ENCODE data around the gene PARG. TPM values are rescaled to one million over a fixed set of nuclear protein-coding genes. Genes with fewer than 3 reads are reported as not detected.
"Not testable (repeated sequence)": the region's sequence is repeated elsewhere in the genome, so short reads cannot be mapped to it uniquely, and the experiment has no call there.

The PARG gene
- total RNA-seq (2014; rRNA removed), result 22.8 and 23.1 TPM in 2 replicates
- 7.4 TPM for polyA plus RNA-seq (2012)

DNA sequence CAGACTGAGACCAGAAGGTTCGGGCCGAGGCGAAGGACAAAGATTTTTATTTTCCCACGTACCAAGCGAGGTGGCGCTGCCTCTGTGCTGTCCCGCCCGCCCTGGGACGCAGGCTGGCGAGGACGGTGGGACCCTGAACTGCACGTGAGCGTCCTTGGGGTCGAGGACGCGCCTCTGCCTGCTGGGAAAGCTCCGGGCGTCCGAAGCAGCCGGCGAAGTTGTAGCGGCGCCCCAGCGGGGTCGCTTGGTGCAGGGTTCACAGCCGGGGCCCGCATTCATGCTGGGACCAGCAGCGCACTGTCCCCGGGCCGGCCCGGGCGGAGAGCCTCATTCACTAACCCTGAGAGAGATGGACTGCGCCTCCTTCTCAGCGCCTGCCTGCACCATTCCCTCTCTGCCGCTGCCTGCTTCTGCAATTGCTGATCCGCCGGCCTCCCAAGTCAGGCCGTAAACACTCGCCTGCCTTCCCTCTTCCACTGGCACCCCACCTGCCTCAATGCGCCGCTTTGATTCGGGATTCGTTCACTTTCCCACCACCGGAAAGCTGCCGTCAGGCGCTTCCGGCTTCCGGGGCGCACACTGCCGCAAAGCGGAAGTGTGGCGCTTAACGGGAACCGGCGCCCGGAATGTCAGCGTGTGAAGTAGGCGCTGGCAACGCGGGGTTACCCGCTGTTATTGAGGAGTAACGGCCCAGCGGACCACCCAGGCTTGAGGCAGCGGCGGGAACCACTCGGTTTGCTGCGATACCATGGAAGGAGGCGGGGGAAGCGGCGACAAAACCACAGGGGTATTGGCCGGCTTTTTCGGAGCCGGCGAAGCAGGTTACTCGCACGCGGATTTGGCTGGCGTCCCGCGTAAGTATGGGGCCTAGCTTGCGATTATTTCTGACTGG lies at the start of gene PARG, which contains the start of gene TIMM23B:
PARG (minus strand) TSS at position 581 of the 892 bp plus-strand sequence; CDS start at position 279, 302 bp downstream.
TIMM23B (plus strand) TSS at position 607 of the 892 bp plus-strand sequence; CDS start at position 749, 142 bp downstream.
- DNase-seq (ENCODE audit: low read depth), result peak; percentile 74

DNA sequence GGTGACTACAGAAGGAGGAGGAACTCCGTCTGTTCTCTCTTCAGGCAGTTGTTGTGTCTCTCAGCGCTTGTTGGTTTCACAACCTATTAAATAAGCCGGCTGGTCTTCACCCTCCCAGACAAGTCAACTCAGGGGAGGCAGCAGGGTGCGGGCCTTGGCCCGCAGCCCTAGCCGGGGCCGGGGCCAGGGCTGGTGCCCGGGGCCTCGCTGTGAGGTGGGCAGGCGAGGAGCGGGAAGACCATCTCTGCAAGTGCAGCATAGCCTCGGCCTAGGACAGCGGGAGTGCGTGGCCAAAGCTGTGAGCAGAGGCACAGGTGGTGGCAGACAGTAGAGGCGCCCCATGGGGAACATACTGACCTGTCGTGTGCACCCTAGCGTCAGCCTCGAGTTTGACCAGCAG lies 46.5 kb upstream of the PARG start, which contains the start of gene AGAP6:
AGAP6 (plus strand) TSS at position 31 of the 400 bp plus-strand sequence; CDS start at position 341, 310 bp downstream.
- not testable (repeated sequence) for DNase-seq (ENCODE audit: low read depth)

DNA sequence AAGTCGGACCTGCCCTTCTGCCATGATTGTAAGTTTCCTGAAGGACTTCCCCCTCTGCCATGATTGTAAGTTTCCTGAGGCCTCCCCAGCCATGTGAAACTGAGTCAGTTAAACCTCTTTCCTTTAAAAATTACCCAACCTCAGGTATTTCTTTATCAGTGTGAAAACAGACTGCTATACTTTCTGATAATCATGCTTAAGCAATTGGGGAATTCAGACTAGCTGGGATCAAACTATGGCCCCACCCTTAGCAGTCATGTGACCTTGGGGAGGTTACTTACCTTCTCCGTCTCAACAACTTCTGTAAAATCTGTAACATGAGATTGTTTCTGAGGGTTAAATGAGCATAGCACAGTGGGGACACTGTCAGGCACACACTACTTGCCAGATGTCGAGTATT lies 45.4 kb upstream of the PARG start:
- DNase-seq (ENCODE audit: low read depth), result not testable (repeated sequence)

DNA sequence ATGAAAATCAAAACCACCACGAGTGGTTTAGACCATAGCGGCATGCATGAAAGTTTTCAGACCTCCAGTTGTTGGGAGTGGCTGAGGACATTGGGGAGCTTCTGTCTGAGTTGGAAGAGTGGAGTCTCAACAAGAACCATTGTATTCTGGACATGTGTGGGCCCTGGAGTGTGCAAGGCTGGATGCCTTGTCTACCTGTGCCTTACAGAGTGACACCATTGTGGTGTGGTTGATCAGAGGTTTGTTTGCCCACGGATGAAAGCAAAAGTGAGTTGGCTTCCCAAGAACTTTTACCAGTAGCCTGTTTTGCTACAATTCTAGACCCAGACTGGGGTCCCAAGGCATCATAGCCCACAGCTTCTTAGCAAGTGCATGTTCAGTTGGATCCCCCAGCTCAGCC lies 35.9 kb upstream of the PARG start:
- DNase-seq (ENCODE audit: low read depth), result not testable (repeated sequence)

DNA sequence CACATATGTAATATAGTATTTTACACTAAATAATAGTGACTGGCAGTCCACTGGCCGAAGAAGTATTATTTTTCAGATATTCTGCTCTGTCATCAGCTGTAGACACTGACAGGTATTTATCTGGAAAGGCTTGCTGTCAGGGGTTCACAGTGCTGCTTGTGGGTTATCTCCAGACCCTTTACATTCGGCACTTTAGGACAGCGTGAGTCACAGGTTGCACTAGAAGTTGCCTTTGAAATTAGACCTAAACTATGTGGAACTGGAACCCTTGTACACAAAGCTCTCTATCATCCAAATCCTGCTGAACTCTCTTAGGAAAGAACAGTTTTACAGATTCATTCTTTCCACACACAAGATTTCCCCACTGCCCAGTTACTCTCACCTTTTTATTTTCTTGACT lies 30.3 kb upstream of the PARG start:
- not testable (repeated sequence) for DNase-seq (ENCODE audit: low read depth)

DNA sequence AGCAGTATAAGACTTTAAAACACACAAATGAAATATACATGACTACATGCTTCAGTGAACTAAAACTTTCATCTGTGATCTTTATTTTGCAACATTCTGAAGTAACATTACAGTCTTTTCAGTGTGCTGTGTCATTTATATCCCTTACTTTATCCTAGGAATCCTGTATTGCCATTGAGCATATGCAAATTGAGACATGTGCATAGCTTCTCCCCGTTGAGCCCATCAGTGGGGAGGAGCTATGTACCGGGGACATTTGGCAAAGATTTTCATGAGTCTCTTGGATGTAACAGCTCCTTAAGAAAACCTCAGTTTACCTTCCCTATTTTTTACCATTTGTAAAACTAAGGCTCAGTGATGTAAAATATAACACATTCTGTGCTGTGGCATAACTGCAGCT lies 29.6 kb upstream of the PARG start:
- DNase-seq (ENCODE audit: low read depth), result not testable (repeated sequence)

DNA sequence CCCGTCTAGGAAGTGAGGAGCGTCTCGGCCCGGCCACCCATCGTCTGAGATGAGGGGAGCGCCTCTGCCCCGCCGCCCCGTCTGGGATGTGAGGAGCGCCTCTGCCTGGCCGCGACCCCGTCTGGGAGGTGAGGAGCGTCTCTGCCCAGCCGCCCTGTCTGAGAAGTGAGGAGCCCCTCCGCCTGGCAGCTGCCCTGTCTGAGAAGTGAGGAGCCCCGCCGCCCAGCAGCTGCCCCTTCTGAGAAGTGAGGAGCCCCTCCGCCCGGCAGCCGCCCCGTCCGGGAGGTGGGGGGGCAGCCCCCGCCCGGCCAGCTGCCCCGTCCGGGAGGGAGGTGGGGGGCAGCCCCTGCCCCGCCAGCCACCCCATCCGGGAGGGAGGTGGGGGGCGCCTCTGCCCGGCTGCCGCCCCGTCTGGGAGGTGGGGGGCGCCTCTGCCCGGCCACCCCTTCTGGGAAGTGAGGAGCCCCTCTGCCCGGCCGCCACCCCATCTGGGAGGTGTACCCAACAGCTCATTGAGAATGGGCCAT lies 28.6 kb upstream of the PARG start:
- not testable (repeated sequence) for DNase-seq (ENCODE audit: low read depth)

DNA sequence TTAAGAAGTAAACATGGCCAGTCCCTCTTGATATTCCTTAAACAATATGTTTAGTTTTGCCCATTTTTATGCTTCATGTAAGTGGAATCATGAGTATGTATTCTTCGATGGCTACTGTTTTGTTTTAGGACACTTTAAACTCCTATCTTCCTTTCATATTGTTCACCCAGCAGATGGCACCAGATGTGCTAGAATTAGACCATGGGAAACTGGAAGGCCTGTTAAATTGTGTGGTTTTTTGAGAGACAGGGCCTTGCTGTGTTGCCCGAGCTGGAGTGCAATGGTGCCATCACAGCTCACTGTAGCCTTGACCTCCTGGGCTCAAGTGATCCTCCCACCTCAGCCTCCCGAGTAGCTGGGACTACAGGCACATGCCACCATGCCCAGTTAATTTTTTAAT lies 11.3 kb upstream of the PARG start:
- peak; percentile 8 for DNase-seq (ENCODE audit: low read depth)

DNA sequence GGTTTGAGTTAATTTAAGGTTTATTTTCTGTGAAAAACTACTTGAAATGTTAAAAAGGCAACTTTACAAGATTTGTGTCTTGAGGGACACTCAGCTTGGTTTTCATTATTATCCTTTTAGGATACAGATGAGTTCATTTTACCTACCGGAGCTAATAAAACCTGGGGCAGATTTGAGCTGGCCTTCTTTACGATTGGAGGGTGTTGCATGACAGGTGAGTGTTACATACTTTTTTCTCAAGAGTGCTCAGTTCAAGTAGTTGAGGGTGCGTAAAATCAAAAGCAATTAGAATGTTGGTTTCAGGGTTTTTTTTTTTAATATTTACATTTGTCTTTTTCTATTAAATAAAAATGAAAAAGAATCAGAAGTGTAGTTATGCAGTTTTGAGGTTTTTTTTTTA lies 10.2 kb upstream of the PARG start:
- DNase-seq (ENCODE audit: low read depth), result not testable (repeated sequence)

DNA sequence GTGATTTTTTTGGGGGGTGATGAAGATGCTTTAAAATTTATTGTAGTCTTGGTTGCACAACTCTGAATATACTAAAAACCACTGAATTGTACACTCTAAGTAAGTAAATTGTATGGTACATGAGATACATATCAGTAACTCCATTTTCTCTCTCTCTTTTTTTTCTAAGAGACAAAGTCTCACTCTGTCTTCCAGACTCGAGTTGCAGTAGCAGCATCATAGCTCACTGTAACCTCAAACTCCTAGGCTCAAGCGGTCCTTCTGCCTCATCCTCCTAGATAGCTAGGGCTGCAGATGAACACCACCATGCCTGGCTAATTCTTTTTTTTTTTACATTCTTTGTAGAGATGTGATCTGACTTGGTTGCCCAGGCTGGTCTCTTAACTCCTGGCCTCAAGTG lies 6.9 kb upstream of the PARG start:
- not testable (repeated sequence) for DNase-seq (ENCODE audit: low read depth)

DNA sequence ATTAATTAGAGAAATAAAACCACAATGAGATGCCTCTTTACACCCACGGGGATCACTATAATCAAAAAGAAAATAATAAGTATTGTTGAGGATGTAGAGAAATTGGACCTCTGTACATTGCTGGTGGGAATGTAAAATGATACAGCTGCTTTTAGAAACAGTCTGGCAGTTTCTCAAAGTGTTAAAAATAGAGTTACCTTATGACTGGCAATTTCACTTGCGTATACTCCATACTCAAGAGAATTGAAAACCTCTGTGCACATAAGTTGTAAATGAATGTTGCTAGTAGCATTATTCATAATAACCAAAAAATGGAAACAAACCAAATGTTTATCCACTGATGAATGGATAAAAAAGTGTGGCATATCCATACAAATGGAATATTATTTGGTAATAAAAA lies 6.3 kb upstream of the PARG start:
- not testable (repeated sequence) for DNase-seq (ENCODE audit: low read depth)

DNA sequence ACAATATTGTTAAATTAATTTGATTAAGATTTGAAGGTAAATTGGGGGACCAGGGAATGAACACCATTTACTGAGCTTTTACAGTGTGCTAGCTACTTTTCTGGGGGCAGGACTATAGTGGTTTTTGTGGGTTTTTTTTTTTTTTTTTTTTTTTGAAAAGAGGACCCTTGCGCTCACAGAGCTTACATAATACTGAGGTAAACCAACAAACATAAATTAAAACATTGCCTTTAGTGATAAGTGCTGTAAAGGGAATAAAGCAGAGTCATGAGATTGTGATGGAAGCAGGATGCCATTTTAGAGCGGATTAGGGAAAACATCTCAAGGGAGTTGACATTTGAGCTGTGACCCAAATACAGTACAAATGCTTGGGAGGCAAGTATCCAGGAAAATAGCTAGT lies 1.8 kb upstream of the PARG start:
- DNase-seq (ENCODE audit: low read depth), result not testable (repeated sequence)

DNA sequence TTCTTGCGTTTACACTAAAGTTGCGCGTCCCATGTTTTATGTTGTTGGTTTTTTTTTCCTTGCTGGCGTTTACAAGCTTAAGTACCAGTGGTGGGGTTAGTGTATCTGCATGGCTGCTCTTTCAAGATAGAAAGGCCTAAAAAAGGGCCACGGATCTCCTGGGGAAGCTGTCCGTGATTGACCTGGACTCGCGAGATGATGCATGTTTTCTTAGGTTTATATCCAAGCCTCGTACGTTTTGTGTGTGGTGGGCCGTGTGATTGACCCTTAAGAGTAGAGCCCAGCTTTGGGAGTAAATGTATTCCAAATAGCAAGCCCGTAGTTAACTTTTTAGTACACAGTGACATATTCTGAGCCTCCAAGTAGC lies 495 bp upstream of the PARG start:
- DNase-seq (ENCODE audit: low read depth), result peak; percentile 1

DNA sequence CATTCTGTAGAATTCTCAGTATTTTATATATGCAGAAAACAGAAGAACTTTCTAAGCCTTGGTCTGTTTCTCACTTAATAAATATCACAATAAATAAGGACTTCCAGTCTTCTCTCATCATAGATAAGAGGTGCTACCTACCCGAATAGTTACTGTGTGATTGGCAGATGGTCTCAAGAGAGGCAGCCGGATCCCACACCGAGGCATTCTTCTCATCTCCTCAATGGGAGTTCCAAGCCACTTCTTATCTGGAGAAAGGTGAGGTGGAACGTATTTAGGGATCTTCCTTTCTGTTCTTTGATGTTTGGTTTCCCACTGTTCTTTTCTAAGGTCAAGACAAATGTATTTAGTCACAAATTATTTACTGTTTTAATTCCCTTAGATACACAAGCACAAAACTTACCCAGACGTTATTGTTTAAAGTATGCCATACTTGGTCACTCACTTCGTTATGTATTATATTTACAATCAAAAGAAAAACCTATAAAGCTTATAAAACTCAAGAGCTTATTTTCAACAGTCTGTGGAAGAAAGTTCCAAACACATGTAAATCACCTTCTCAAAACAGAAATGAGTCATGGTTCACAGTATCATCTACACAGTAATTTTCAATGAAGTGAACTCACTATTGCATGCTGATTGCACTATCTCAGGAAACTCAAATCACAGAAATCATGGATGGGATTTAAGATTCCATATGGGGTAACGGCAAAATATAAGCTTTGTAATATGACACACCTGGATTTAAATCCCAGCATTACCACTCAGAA lies 9.7 kb downstream of the PARG start:
- not testable (repeated sequence) for DNase-seq (ENCODE audit: low read depth)

DNA sequence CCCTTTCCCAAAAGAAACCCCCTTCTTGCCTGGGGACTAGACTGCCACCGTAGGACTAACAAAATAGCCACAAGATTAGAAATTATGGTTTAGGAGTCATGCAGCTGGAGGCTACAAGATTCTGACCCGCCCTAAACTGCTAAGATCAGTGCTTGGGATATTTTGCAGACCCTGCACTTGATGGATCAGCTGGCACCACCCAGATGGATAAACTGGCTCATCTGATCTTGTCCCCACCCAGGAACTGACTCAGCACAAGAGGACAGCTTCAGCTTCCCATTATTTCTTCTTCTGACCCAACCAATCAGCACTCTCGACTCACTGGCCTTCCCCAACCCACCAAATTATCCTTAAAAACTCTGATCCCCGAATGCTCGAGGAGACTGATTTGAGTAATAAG lies 10.6 kb downstream of the PARG start:
- DNase-seq (ENCODE audit: low read depth), result not testable (repeated sequence)

DNA sequence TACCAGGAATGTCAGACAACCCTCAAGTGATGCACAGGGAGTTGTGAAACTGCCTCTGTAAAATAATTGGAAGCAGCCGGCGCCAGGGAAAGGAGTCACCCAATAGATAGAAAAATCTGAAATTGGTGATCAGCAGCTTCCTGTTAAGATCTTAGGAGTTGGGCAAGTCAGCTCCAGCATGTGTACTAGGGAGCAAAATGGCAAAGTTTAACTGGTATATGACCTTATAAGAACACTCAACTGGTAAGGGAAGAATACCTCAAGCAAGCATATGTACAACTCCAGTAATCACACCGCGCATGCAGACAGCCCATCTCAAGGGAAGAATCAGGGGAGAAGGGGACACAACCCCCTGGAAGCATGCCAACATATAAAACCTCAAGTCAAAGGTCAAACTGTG lies 18.3 kb downstream of the PARG start:
- not testable (repeated sequence) for DNase-seq (ENCODE audit: low read depth)

DNA sequence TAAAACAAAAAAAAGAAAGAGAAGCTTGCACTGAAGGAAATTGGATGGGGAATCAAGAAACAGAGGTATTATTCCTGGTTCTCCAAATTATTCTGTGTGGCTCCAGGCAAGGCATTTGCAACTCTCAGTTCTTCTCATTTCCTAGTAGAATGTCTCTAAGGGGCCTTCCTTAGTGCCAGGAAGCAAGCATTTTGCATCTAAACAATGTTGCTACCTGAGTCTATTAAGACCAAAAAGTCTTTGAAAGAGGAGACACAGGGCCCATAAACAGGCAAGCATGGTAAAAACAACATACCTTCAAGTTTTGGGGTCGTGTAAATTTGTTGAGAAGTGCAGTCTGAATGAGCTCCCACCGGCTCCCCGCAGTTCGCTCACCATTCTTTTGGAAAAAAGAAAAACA lies 19.8 kb downstream of the PARG start:
- not testable (repeated sequence) for DNase-seq (ENCODE audit: low read depth)

DNA sequence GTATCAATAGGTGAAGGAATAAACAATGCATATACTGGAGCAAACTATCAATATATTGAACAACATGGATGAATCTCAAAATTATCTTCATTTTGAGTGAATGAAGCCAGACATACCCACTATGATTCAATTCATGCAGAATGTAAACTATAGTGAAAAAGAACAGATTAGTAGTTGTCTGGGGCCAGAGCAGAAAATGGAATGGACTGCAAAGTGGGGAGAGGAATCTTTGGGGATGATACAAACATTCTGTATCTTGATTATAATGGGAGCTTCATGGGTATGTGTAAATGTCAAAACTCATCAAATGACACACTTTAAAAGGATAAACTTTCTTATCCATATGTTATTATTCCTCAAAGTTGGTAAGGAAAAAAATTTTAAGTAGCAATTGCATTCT lies 23.9 kb downstream of the PARG start:
- DNase-seq (ENCODE audit: low read depth), result not testable (repeated sequence)

DNA sequence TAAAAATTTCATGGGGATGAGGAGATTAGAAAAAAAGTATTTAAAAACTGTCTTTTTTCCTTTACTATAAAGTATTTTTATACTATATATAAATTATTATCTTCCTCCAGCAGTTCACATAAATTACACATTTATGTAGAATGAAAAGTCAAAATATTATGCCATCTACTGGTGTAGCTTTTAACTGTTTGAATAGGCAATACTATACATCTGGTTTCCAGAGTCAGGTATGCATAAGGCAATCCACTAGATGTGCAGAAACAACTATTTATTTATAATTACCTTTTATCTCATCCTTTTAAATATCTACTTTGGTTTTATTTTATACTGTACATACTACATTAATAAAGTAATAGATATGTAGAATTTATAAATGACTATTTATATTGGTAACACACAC lies 25.4 kb downstream of the PARG start:
- not testable (repeated sequence) for DNase-seq (ENCODE audit: low read depth)

DNA sequence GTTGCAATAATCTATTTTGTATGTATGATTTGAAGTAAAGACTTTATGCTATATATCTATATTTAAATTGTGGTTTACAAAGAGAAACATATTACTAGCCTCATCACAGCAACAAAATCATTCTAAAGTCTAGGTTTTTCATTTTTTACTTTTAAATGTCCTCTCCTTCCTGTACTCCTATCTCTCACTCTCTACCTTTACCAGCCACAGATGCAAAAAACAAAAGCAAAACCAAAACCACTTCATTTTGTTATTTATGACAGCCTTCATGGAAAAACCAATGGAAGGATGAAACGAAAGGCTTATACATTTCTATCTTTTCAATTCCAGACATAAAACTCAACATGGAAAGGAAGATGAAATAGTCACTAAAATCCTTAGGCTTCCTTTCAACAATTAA lies 31.5 kb downstream of the PARG start:
- not testable (repeated sequence) for DNase-seq (ENCODE audit: low read depth)

DNA sequence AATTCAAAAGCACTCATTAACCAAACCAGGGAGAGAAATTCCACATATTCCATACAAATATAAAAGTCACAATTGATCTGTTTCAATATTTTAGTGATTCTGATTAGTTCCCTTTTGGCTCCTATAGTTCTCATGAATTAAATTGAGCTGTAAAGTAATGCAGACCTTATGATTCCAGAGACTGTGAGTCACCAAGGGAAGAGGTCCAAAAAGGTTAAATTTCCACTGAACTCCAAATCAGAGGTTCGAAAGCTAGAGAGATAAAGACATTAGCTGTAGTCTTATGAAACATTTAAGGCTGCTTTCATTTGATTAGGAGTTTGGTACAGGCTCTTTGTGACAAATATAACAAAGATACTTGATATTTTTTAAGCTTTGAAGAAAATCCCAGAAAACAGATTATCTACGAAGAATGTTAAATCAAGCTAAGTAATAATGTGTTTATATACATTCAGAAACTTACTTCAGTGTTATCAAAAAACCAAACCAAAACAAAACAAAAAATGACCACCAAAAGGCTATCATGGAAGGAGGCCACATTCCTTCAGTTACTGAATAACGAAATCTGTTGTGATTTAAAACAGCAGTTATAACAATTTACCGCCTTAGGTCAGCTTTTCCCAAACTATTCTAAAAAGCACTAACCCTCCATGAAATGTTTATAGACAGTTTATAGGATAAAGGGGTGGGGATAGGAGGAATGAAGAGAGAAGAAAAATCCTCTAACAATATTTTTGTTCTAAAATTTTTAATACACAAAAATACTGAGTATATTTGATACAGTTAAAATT lies 33.3 kb downstream of the PARG start:
- not testable (repeated sequence) for DNase-seq (ENCODE audit: low read depth)

Measured in LHCN-M2 (cell line).